B cell (primary cell): ENCODE data around the gene HSPB7.
"Not testable (repeated sequence)": the region's sequence is repeated elsewhere in the genome, so short reads cannot be mapped to it uniquely, and the experiment has no call there.

Source experiments
- EZH2 ChIP-seq: IDR thresholded peaks from 2 replicates; pipeline ENCODE4 v1.6.1; 2012; ENCODE audit warnings: borderline replicate concordance, low read depth, mild to moderate bottlenecking, moderate library complexity, low read length; ENCODE audit not compliant: insufficient read depth, poor library complexity, severe bottlenecking
- TF ChIP-seq, protein P1 (sequence below): fragments of 200-600 bp; IDR thresholded peaks from one replicate; pipeline ENCODE4 v1.8.0; 2022; ENCODE audit warnings: antibody characterized with exemption, mild to moderate bottlenecking

DNA sequence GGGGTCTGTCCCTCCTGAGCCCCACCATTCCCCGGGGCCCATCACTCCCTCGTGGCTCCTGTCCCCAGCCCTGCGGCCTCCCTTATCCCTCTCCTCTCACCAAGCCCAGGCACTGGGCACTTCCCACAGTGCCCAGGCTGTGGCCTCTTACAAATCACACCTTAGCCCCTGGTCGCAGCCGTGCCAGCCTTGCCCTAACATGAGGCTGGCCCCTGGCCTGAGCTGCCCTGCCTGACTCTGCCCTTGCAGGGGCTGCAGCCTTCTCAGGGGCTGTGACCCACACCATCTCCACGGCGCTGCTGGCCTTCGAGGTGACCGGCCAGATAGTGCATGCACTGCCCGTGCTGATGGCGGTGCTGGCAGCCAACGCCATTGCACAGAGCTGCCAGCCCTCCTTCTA lies 34.1 kb upstream of the HSPB7 start:
- TF ChIP-seq EZH2 = not testable (repeated sequence)
- TF ChIP-seq, protein P1, sequence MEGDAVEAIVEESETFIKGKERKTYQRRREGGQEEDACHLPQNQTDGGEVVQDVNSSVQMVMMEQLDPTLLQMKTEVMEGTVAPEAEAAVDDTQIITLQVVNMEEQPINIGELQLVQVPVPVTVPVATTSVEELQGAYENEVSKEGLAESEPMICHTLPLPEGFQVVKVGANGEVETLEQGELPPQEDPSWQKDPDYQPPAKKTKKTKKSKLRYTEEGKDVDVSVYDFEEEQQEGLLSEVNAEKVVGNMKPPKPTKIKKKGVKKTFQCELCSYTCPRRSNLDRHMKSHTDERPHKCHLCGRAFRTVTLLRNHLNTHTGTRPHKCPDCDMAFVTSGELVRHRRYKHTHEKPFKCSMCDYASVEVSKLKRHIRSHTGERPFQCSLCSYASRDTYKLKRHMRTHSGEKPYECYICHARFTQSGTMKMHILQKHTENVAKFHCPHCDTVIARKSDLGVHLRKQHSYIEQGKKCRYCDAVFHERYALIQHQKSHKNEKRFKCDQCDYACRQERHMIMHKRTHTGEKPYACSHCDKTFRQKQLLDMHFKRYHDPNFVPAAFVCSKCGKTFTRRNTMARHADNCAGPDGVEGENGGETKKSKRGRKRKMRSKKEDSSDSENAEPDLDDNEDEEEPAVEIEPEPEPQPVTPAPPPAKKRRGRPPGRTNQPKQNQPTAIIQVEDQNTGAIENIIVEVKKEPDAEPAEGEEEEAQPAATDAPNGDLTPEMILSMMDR = not testable (repeated sequence)
